Measurements from ENCODE around the gene ACTR10.

The ACTR10 gene

GRCh38 chr14:58280954-58281787 lies 81.2 kb downstream of the ACTR10 start:
- in situ Hi-C loops (cut with MboI; ENCODE audit: low sequenced_read_pairs), result no loop called here
- Histone ChIP-seq H3K36me3 (replicated peaks) (peaks cover 48% of the 10 kb centered on the region), H3K27me3 (ENCODE audit: low read depth) (no peaks in the 10 kb centered on the region), H3K4me3 (no peak overlapping the region), H3K9me3 (no peaks in the 10 kb centered on the region), H3K4me1 (no peaks in the 10 kb centered on the region)
- DNase-seq (ENCODE audit: low spot score in 2 of 2), result no peak

- no peaks in the 10 kb centered on the region for H3K9me3 ChIP-seq
- no peaks in the 10 kb centered on the region for H3K27me3 ChIP-seq (ENCODE audit: low read depth)
- no peaks in the 10 kb centered on the region for H3K4me1 ChIP-seq
- in situ Hi-C loops (cut with MboI; ENCODE audit: low sequenced_read_pairs), result no loop called here
- no peak for DNase-seq (ENCODE audit: low spot score in 2 of 2)
- H3K36me3 ChIP-seq (replicated peaks), result peaks cover 52% of the 10 kb centered on the region
- H3K4me3 ChIP-seq, result no peak overlapping the region
Observed at GRCh38 chr14:58281969-58282368, 82.0 kb downstream of the ACTR10 start.

- in situ Hi-C loops (cut with MboI; ENCODE audit: low sequenced_read_pairs), result no loop called here
- H3K9me3 ChIP-seq, result no peaks in the 10 kb centered on the region
- no peak overlapping the region for H3K4me3 ChIP-seq
- H3K27me3 ChIP-seq (ENCODE audit: low read depth), result no peaks in the 10 kb centered on the region
- H3K4me1 ChIP-seq, result no peaks in the 10 kb centered on the region
- no peak for DNase-seq (ENCODE audit: low spot score in 2 of 2)
- H3K36me3 ChIP-seq (replicated peaks), result peaks cover 58% of the 10 kb centered on the region
Observed at GRCh38 chr14:58282925-58283593, 83.1 kb downstream of the ACTR10 start.

- H3K4me1 ChIP-seq, result no peaks in the 10 kb centered on the region
- H3K4me3 ChIP-seq, result no peak overlapping the region
- H3K27me3 ChIP-seq (ENCODE audit: low read depth), result no peaks in the 10 kb centered on the region
- in situ Hi-C loops (cut with MboI; ENCODE audit: low sequenced_read_pairs), result no loop called here
- peaks cover 60% of the 10 kb centered on the region for H3K36me3 ChIP-seq (replicated peaks)
- no peaks in the 10 kb centered on the region for H3K9me3 ChIP-seq
- no peak for DNase-seq (ENCODE audit: low spot score in 2 of 2)
Observed at GRCh38 chr14:58283730-58284129, 83.8 kb downstream of the ACTR10 start.

GRCh38 chr14:58285132-58285531 lies 85.2 kb downstream of the ACTR10 start:
- H3K36me3 ChIP-seq (replicated peaks), result peaks cover 67% of the 10 kb centered on the region
- no peaks in the 10 kb centered on the region for H3K27me3 ChIP-seq (ENCODE audit: low read depth)
- no peak overlapping the region for H3K4me3 ChIP-seq
- no peaks in the 10 kb centered on the region for H3K9me3 ChIP-seq
- H3K4me1 ChIP-seq, result no peaks in the 10 kb centered on the region
- in situ Hi-C loops (cut with MboI; ENCODE audit: low sequenced_read_pairs), result no loop called here
- DNase-seq (ENCODE audit: low spot score in 2 of 2), result no peak

Data from HAP-1 (cell line).